ENCODE measurements around the gene FAM184A. TPM values are rescaled to one million over a fixed set of nuclear protein-coding genes. Genes with fewer than 3 reads are reported as not detected.
"Not testable (repeated sequence)": the region's sequence is repeated elsewhere in the genome, so short reads cannot be mapped to it uniquely, and the experiment has no call there.

The FAM184A gene
- 0.13 TPM for polyA plus RNA-seq (2013, experiment 1 of 2; ENCODE audit: insufficient read length)
- polyA plus RNA-seq (2013, experiment 2 of 2; ENCODE audit: insufficient read length) = 0.21 TPM

GRCh38 chr6:119078376-119079282 is at the start of gene FAM184A:
Gene FAM184A, minus strand, starts transcription at chr6:119078664. Its CDS starts 365 bp downstream, at chr6:119078299.
- DNase-seq = peak; percentile 52

- no peak for DNase-seq
Observed at GRCh38 chr6:119127627-119128026, 49.2 kb upstream of the FAM184A start.

- no peak for DNase-seq
Observed at GRCh38 chr6:119126826-119127225, 48.4 kb upstream of the FAM184A start.

GRCh38 chr6:119126140-119126539 is 47.7 kb upstream of the FAM184A start:
- no peak for DNase-seq

GRCh38 chr6:119125576-119125975 is 47.1 kb upstream of the FAM184A start:
- DNase-seq = no peak

GRCh38 chr6:119124079-119124824 is 45.8 kb upstream of the FAM184A start:
- no peak for DNase-seq

- DNase-seq = no peak
Observed at GRCh38 chr6:119122336-119122735, 43.9 kb upstream of the FAM184A start.

- no peak for DNase-seq
Observed at GRCh38 chr6:119121367-119121766, 42.9 kb upstream of the FAM184A start.

GRCh38 chr6:119119989-119120388 is 41.5 kb upstream of the FAM184A start:
- DNase-seq = peak; percentile 67

- not testable (repeated sequence) for DNase-seq
Observed at GRCh38 chr6:119119062-119119461, 40.6 kb upstream of the FAM184A start.

GRCh38 chr6:119116712-119117281 is 38.3 kb upstream of the FAM184A start:
- DNase-seq = no peak

- DNase-seq = no peak
Observed at GRCh38 chr6:119113961-119114360, 35.5 kb upstream of the FAM184A start.

GRCh38 chr6:119112812-119113530 is 34.5 kb upstream of the FAM184A start:
- no peak for DNase-seq

- peak; percentile 47 for DNase-seq
Observed at GRCh38 chr6:119110601-119111548, 32.4 kb upstream of the FAM184A start.

- no peak for DNase-seq
Observed at GRCh38 chr6:119109654-119110325, 31.3 kb upstream of the FAM184A start.

GRCh38 chr6:119108076-119108475 is 29.6 kb upstream of the FAM184A start:
- DNase-seq = no peak

- no peak for DNase-seq
Observed at GRCh38 chr6:119105282-119105681, 26.8 kb upstream of the FAM184A start.

GRCh38 chr6:119102901-119103300 is 24.4 kb upstream of the FAM184A start:
- no peak for DNase-seq

GRCh38 chr6:119100115-119100514 is 21.7 kb upstream of the FAM184A start:
- no peak for DNase-seq

- not testable (repeated sequence) for DNase-seq
Observed at GRCh38 chr6:119097815-119098361, 19.4 kb upstream of the FAM184A start.

Data from fibroblast of skin of abdomen (primary cell).